Karpas-422 (cell line): ENCODE measurements around the gene RTN4IP1. TPM values are rescaled to one million over a fixed set of nuclear protein-coding genes. Genes with fewer than 3 reads are reported as not detected.

Experiments
- DNase-seq: peaks from one replicate; pipeline ENCODE4 v3.0.0-alpha.2; 2015
- H2AFZ ChIP-seq: fragments of 200-600 bp; sonication (generic); 2 replicates; pipeline ENCODE4 v1.6.1; 2014; ENCODE audit warnings: antibody characterized with exemption, low read length, mixed read lengths
- H3K27ac ChIP-seq: fragments of 200-600 bp; sonication (generic); 2 replicates; pipeline ENCODE4 v1.5.1; 2014; ENCODE audit warnings: mild to moderate bottlenecking, low read length, moderate library complexity
- H3K27me3 ChIP-seq: fragments of 200-600 bp; sonication (generic); 2 replicates; pipeline ENCODE4 v1.6.1; 2014; ENCODE audit warnings: low read length, mixed read lengths
- H3K36me3 ChIP-seq: fragments of 200-600 bp; sonication (generic); 2 replicates; pipeline ENCODE4 v1.6.1; 2014; ENCODE audit warnings: low read length, mixed read lengths; ENCODE audit not compliant: insufficient read depth
- H3K4me1 ChIP-seq: fragments of 200-600 bp; sonication (generic); 2 replicates; pipeline ENCODE4 v1.6.1; 2014; ENCODE audit warnings: mild to moderate bottlenecking, low read length, mixed read lengths
- H3K4me2 ChIP-seq: fragments of 200-600 bp; sonication (generic); 2 replicates; pipeline ENCODE4 v1.6.1; 2014; ENCODE audit warnings: low read length, low read depth, mild to moderate bottlenecking; ENCODE audit not compliant: poor library complexity, severe bottlenecking
- H3K4me3 ChIP-seq: fragments of 200-600 bp; sonication (generic); 2 replicates; pipeline ENCODE4 v1.5.1; 2014; ENCODE audit warnings: mild to moderate bottlenecking, antibody characterized with exemption, low read length, mixed read lengths
- H3K79me2 ChIP-seq: fragments of 200-600 bp; sonication (generic); 2 replicates; pipeline ENCODE4 v1.6.1; 2014; ENCODE audit warnings: mild to moderate bottlenecking, low read length, mixed read lengths
- H3K9ac ChIP-seq: fragments of 200-600 bp; sonication (generic); 2 replicates; pipeline ENCODE4 v1.6.0; 2014; ENCODE audit warnings: low read length
- H3K9me2 ChIP-seq: fragments of 200-600 bp; sonication (generic), shearing (Covaris generic); replicated peaks from 2 replicates; pipeline ENCODE4 v1.6.0; 2014; ENCODE audit warnings: mild to moderate bottlenecking, low read length, moderate library complexity; ENCODE audit not compliant: insufficient read depth
- H3K9me3 ChIP-seq: fragments of 300-700, 200-600 bp; sonication (generic); 2 replicates; pipeline ENCODE4 v1.6.1; 2014; ENCODE audit warnings: low read length, mixed read lengths
- H4K20me1 ChIP-seq: fragments of 200-600 bp; sonication (generic); 2 replicates; pipeline ENCODE4 v1.6.1; 2014; ENCODE audit warnings: mild to moderate bottlenecking, antibody characterized with exemption, low read length, low read depth; ENCODE audit not compliant: insufficient read depth
- total RNA-seq: library from RNA; depleted of rRNA; stranded (reverse); fragments of >200 nt; shearing (Covaris generic); gene quantifications from 2 replicates; pipeline ENCODE4 v1.2.3, GENCODE V29; 2014; ENCODE audit warnings: low replicate concordance

RTN4IP1 gene
- total RNA-seq, 1 experiment from 2014 or later, result 14.3 TPM

DNA sequence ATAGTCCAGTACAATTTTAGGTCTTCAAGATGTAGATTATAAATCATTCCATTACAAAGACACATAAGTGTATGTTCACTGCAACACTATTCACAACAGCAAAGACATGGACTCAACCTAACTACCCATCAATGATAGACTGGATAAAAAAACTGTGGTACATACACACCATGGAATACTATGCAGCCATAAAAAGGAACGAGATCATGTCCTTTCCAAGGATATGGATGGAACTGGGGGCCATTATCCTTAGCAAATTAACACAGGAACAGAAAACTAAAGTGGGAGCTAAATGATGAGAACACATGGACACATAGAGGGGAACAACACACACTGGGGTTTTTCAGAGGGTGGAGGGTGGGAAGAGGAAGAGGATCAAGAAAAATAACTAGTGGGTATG, 6.3 kb downstream of the RTN4IP1 start:
- Histone ChIP-seq H3K4me1 (peaks cover 45% of the 10 kb centered on the region), H2AFZ (no peak overlapping the region), H3K9ac (no peak overlapping the region), H3K9me2 (no peaks in the 10 kb centered on the region), H3K27me3 (no peaks in the 10 kb centered on the region), H3K36me3 (peaks cover 25% of the 10 kb centered on the region), H3K27ac (no peak overlapping the region), H3K4me2 (no peak overlapping the region), H3K79me2 (peaks cover 28% of the 10 kb centered on the region), H4K20me1 (no peaks in the 10 kb centered on the region), H3K9me3 (no peaks in the 10 kb centered on the region; the same call in 1 of the 2 replicates), H3K4me3 (no peak overlapping the region)
- no peak for DNase-seq

DNA sequence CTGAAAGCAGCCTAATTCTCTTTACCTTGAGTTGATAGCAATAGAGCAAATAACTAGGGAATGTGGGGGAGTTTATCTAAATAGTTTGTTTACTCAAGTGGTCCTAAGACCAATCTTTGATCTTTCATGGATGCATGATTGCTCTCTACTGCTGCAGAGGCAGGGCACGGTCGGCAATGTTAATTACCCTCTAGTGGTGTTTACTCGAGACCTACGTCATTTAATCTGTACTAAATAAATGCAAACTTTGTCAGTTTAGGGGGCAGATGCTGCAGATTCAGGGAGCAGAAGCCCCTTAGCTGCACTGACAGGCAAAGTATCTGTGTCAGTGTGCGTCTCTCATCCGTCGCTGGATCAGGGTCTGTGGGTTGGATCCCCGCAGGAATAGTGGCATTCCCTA, 6.9 kb downstream of the RTN4IP1 start:
- Histone ChIP-seq H3K27me3 (no peaks in the 10 kb centered on the region), H2AFZ (no peak overlapping the region), H3K79me2 (peaks cover 23% of the 10 kb centered on the region), H3K27ac (peak overlapping the region; percentile 62), H3K4me1 (peaks cover 43% of the 10 kb centered on the region), H3K4me3 (no peak overlapping the region), H3K9me2 (no peaks in the 10 kb centered on the region), H3K4me2 (no peak overlapping the region), H4K20me1 (no peaks in the 10 kb centered on the region), H3K9me3 (no peaks in the 10 kb centered on the region; the same call in 1 of the 2 replicates), H3K36me3 (peaks cover 25% of the 10 kb centered on the region), H3K9ac (no peak overlapping the region)
- no peak for DNase-seq

DNA sequence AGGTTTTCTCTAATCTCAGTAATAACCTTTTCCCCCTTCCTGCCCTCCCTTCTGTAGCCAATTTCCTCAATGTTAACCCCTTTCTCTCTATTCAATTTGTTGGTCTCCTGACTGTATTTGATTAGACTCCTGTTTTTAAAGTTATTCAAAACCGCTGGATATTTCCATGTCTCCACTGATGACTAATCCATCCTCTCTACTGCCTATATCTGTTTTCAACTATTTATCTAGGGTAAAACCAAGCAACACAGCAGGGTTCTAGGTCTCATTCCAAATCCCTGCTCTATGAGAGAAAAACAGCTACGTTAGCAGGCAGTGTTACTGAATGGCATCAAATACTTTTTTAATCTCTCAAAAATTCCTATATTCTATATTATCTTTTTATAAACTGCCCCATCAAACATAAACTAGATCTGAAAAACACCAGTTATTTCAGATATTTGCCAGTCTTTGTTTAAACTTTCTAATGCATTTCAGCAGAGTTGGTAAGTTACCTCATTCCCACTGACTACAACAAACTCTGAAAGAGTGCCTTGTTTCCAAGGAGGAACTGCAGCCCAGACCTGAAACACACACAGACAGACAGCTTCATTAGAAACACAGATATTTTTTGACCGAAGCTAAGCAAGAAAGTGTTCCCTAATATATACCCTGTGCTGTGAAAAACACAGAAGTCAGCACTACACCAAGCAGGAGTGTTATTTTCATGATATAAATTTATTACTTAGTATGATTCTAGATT, 8.2 kb downstream of the RTN4IP1 start:
- Histone ChIP-seq H3K4me1 (peaks cover 35% of the 10 kb centered on the region), H3K4me3 (no peak overlapping the region), H2AFZ (no peak overlapping the region), H3K9me3 (no peaks in the 10 kb centered on the region; the same call in 1 of the 2 replicates), H3K9ac (peak overlapping the region; percentile 7; the same call in 1 of the 2 replicates), H3K27me3 (no peaks in the 10 kb centered on the region), H4K20me1 (no peaks in the 10 kb centered on the region), H3K4me2 (no peak overlapping the region), H3K79me2 (peaks cover 10% of the 10 kb centered on the region), H3K9me2 (no peaks in the 10 kb centered on the region), H3K36me3 (peaks cover 35% of the 10 kb centered on the region), H3K27ac (peak overlapping the region; percentile 62)
- DNase-seq, result no peak

DNA sequence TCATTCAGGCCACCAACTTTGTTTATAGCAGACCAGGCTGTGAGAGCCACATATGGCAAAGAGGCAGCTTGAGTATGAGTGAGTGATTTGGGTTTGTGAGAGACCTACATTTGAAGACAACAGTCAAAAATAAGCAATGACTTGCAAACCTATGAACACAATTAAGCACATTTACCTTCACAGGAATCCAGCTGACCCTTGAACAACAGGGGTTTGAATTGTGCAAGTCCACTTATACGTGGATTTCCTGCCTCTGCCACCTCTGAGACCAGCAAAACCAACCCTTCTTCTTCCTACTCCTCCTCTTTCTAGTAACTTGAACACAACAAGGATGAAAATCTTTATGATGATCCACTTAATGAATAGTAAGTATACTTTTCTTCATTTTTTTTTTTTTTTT, 10.1 kb downstream of the RTN4IP1 start:
- no peak overlapping the region for H2AFZ ChIP-seq
- no peak overlapping the region for H3K4me3 ChIP-seq
- H3K4me1 ChIP-seq, result peaks cover 46% of the 10 kb centered on the region
- H3K9me3 ChIP-seq, result no peaks in the 10 kb centered on the region; the same call in 1 of the 2 replicates
- no peaks in the 10 kb centered on the region for H3K9me2 ChIP-seq
- no peaks in the 10 kb centered on the region for H3K27me3 ChIP-seq
- H3K36me3 ChIP-seq, result peaks cover 40% of the 10 kb centered on the region
- H3K4me2 ChIP-seq, result no peak overlapping the region
- no peak for DNase-seq
- H4K20me1 ChIP-seq, result no peaks in the 10 kb centered on the region
- peaks cover 4% of the 10 kb centered on the region for H3K79me2 ChIP-seq
- no peak overlapping the region for H3K9ac ChIP-seq
- peak overlapping the region; percentile 85 for H3K27ac ChIP-seq

DNA sequence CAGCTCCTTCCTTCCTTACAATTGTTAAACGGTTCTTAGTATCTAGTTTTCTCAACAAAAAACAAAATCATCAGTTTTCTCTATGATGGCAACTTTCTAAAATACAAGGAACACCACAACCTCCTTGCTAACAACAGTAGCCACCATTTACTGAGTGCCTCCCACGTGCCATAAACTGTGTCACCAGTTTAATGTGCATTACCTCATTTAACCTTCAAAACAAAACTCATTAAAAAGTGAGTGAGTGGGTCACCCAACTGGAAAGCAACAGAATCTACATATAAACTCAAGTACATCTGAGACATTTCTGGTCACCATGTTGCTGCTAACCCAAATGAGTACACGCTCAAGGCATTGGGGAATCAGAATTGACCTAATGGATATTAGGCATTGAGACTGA, 11.0 kb downstream of the RTN4IP1 start:
- H3K27ac ChIP-seq, result peak overlapping the region; percentile 85
- H3K4me1 ChIP-seq, result peaks cover 55% of the 10 kb centered on the region
- no peaks in the 10 kb centered on the region; the same call in 1 of the 2 replicates for H3K9me3 ChIP-seq
- H3K36me3 ChIP-seq, result peaks cover 37% of the 10 kb centered on the region
- no peak overlapping the region for H2AFZ ChIP-seq
- H3K9me2 ChIP-seq, result no peaks in the 10 kb centered on the region
- DNase-seq, result no peak
- H4K20me1 ChIP-seq, result no peaks in the 10 kb centered on the region
- H3K27me3 ChIP-seq, result no peaks in the 10 kb centered on the region
- no peak overlapping the region for H3K4me3 ChIP-seq
- H3K4me2 ChIP-seq, result no peak overlapping the region
- peaks cover 5% of the 10 kb centered on the region for H3K79me2 ChIP-seq
- no peak overlapping the region for H3K9ac ChIP-seq

DNA sequence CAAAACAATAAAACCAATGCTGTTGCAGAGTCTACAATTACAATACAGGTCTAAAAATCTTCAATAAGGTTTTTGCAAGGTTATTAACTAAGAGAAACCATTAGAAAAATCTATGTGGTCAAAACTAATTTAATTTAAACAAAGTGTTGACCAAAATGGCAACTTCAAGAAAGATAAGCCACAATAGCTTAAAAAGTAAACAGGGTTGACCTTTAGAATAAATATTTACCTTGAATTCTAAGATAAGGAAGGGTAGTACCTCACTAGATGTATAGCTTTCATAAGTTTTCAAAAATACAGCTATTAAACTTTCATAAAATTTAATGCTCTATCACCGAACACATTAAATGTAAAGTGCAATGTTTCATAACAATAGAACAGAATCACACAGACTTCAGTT, 11.4 kb downstream of the RTN4IP1 start:
- peaks cover 5% of the 10 kb centered on the region; the same call in 1 of the 2 replicates for H3K79me2 ChIP-seq
- no peaks in the 10 kb centered on the region for H3K27me3 ChIP-seq
- H3K4me3 ChIP-seq, result no peak overlapping the region
- no peak for DNase-seq
- no peaks in the 10 kb centered on the region for H3K9me3 ChIP-seq
- peak overlapping the region; percentile 85; the same call in 1 of the 2 replicates for H3K27ac ChIP-seq
- H4K20me1 ChIP-seq, result no peaks in the 10 kb centered on the region
- H3K4me2 ChIP-seq, result no peak overlapping the region
- peaks cover 32% of the 10 kb centered on the region for H3K36me3 ChIP-seq
- no peaks in the 10 kb centered on the region for H3K9me2 ChIP-seq
- H2AFZ ChIP-seq, result no peak overlapping the region
- peaks cover 55% of the 10 kb centered on the region for H3K4me1 ChIP-seq
- no peak overlapping the region for H3K9ac ChIP-seq

DNA sequence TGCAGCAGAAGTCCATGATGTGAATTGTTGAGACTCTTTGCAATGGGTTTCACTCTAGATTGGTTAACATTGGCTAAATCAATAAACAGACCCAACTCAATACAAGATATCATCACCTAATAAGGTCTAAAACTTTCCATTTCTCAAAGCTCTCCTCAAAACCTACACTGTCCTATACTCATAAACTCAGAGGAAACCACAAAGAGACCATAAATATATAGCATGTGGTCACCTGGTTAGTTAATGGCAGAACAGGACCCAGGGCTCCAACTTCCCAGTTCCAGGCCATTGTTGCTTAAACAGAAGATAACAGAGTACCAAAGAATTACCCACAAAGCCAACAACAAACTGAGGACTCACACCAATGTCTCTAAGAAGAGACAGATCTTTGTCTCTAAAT, 12.0 kb downstream of the RTN4IP1 start:
- Histone ChIP-seq H4K20me1 (no peaks in the 10 kb centered on the region), H3K36me3 (peaks cover 26% of the 10 kb centered on the region; the same call in 1 of the 2 replicates), H3K9me2 (no peaks in the 10 kb centered on the region), H3K9ac (no peak overlapping the region), H3K4me1 (peaks cover 54% of the 10 kb centered on the region), H3K27me3 (no peaks in the 10 kb centered on the region), H3K9me3 (no peaks in the 10 kb centered on the region), H3K4me2 (no peak overlapping the region), H3K4me3 (no peak overlapping the region), H3K79me2 (peaks cover 5% of the 10 kb centered on the region; the same call in 1 of the 2 replicates), H3K27ac (peak overlapping the region; percentile 85), H2AFZ (no peak overlapping the region)
- no peak for DNase-seq

DNA sequence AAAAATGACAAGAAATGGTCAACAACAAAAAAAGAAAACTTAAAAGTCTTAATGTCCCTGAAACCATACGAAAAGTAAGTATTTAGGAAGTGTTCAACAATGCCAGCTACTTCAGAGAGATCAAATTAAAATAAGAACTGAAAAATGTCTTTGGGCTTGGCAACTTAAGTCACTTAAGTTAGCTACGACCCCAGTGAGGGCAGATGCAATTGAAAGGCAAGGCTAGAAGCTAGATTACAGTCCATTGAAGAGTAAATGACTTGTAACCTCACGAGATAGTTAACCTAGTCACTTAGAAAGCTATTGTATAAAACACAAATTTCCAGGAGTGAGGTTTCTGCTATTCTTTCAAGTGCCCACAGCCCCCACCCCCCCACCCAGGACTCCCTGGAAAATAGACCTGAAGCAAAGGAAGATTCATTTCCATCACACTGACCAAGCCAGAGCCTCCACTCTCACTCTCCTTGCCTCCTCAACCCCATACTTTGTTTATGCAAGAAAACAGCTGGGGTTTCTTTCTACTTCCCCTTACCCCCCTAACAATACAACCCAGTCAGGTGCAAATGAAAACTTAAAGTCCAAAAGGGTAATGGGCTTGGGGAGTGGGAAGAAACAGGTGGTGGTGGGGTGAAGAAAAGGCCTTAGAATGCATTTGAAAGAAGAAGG, 14.6 kb downstream of the RTN4IP1 start:
- Histone ChIP-seq H3K79me2 (peaks cover 5% of the 10 kb centered on the region; the same call in 1 of the 2 replicates), H3K4me1 (peaks cover 61% of the 10 kb centered on the region), H3K4me2 (peak overlapping the region; percentile 50), H3K36me3 (peaks cover 34% of the 10 kb centered on the region; the same call in 1 of the 2 replicates), H3K9ac (peak overlapping the region; percentile 46), H3K9me2 (no peaks in the 10 kb centered on the region), H3K4me3 (no peak overlapping the region), H3K27ac (peak overlapping the region; percentile 85), H3K27me3 (no peaks in the 10 kb centered on the region), H2AFZ (0 out of 2 replicates have a peak overlapping the region, but pooled peaks have one; percentile 16), H3K9me3 (no peaks in the 10 kb centered on the region), H4K20me1 (no peaks in the 10 kb centered on the region)
- DNase-seq, result peak; percentile 54
